SK-N-MC (cell line): ENCODE results near the gene SBNO2.

ENCODE experiments used
- EZH2 ChIP-seq: fragments of 200-600 bp; sonication (generic); IDR thresholded peaks from one replicate; pipeline ENCODE4 v1.6.1; 2017; ENCODE audit warnings: antibody characterized with exemption
- FOXP2 ChIP-seq: optimal IDR thresholded peaks from 2 replicates; pipeline ENCODE3; 2011; ENCODE audit warnings: mild to moderate bottlenecking, moderate library complexity; ENCODE audit not compliant: insufficient read depth; ENCODE audit errors: extremely low read length, control extremely low read depth
- POLR2AphosphoS5 ChIP-seq: IDR thresholded peaks from 2 replicates; pipeline ENCODE4 v1.6.1; 2012; ENCODE audit warnings: mild to moderate bottlenecking, low read depth, low read length, borderline replicate concordance

DNA sequence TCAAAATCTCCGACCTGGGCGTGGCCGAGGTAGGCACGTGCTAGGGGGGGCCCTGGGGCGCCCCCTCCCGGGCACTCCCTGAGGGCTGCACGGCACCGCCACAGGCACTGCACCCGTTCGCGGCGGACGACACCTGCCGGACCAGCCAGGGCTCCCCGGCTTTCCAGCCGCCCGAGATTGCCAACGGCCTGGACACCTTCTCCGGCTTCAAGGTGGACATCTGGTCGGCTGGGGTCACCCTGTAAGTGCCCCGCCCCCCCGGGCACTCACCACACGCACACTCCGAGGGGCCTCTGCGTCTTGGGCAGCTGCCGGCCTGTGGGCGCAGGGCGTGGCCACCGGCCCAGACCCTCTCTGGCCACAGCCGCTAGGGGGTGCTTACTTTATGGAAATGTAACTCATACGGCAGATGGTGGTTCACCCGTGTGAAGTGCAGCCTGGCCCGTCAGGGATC is 46.4 kb upstream of the SBNO2 start:
- TF ChIP-seq EZH2 (no peak), POLR2AphosphoS5 (no peak), FOXP2 (no peak)
